ENCODE measurements around the gene GOLPH3L.

The GOLPH3L gene

DNA sequence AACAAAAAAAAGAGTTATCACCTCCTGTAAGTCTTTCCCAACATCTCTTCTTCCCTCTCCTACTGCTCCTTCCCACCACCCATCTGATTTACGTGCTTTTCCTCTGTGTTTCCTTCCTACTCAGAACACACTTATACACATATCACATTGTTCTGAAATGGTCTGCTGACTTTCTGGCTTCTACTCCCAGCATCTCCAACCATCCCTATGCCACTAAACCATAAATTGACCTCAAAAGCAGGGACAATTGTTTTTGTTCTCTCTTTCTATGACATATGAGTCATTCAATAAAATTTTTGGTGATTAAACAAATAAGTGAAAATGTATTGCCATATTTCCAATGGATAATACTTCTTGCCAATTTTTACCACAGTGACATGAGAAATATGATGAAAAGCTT, 8.2 kb downstream of the GOLPH3L start:
- DNase-seq (ENCODE audit: low read depth), result no peak
- no peak for TF ChIP-seq CTCF (IDR thresholded peaks at IDR 0.05; ENCODE audit: control insufficient read depth, extremely low read depth, insufficient read depth)

GRCh38 chr1:150686275-150686674, 10.7 kb downstream of the GOLPH3L start:
- no peak for DNase-seq (ENCODE audit: low read depth)
- TF ChIP-seq CTCF (IDR thresholded peaks at IDR 0.05; ENCODE audit: control insufficient read depth, extremely low read depth, insufficient read depth), result no peak
- H3K4me3 ChIP-seq (ENCODE audit: low read depth, low read length), result no peak overlapping the region

More for the DNA sequence above, 8.2 kb downstream of the GOLPH3L start:
- H3K4me3 ChIP-seq (ENCODE audit: low read depth, low read length), result no peak overlapping the region

- no peak for DNase-seq (ENCODE audit: low read depth)
- TF ChIP-seq CTCF (IDR thresholded peaks at IDR 0.05; ENCODE audit: control insufficient read depth, extremely low read depth, insufficient read depth), result no peak
- H3K4me3 ChIP-seq (ENCODE audit: low read depth, low read length), result no peak overlapping the region
Observed at GRCh38 chr1:150683914-150684313, 13.0 kb downstream of the GOLPH3L start.

DNA sequence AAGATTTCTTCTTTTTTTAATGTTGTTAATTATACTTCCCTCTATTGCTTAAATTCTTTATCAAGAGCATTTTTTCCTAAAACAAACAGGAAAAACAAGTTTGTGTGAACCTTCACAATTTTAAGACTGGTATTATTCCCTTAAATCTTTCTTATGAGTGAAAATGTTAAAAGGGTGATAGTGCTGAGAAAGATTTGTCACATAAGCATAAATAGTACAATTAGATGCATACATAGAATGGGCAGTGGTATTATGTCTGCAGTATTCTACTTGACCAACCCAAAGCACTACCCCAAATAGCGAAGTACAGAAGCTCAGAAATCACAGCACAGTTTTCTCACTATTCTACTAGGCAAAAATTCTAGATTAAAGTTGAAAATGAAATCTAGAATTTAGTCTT, 18.0 kb downstream of the GOLPH3L start:
- no peak for TF ChIP-seq CTCF (IDR thresholded peaks at IDR 0.05; ENCODE audit: control insufficient read depth, extremely low read depth, insufficient read depth)
- no peak overlapping the region for H3K4me3 ChIP-seq (ENCODE audit: low read depth, low read length)
- no peak for DNase-seq (ENCODE audit: low read depth)

- DNase-seq (ENCODE audit: low read depth), result no peak
- no peak for TF ChIP-seq CTCF (IDR thresholded peaks at IDR 0.05; ENCODE audit: control insufficient read depth, extremely low read depth, insufficient read depth)
- H3K4me3 ChIP-seq (ENCODE audit: low read depth, low read length), result no peak overlapping the region
Observed at GRCh38 chr1:150674881-150675280, 22.1 kb downstream of the GOLPH3L start.

- DNase-seq (ENCODE audit: low read depth), result no peak
- no peak for TF ChIP-seq CTCF (IDR thresholded peaks at IDR 0.05; ENCODE audit: control insufficient read depth, extremely low read depth, insufficient read depth)
- H3K4me3 ChIP-seq (ENCODE audit: low read depth, low read length), result no peak overlapping the region
Observed at GRCh38 chr1:150663321-150663720, 33.6 kb downstream of the GOLPH3L start.

DNA sequence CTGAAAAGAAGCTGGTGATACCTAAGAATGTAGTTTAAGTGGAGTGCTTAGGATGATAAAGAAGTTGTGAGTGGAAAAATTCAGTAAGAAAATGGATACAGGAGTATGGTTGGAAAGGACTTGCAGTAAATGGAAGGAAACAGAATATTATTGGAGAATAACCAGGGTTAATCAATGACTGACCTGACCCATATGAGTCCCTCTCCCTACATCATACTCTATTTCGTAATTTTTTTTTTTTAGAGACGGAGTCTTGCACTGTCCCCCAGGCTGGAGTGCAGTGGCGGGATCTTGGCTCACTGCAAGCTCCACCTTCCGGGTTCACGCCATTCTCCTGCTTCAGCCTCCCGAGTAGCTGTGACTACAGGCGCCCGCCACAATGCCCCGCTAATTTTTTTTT, 34.1 kb downstream of the GOLPH3L start:
- H3K4me3 ChIP-seq (ENCODE audit: low read depth, low read length), result no peak overlapping the region
- no peak for DNase-seq (ENCODE audit: low read depth)
- no peak for TF ChIP-seq CTCF (IDR thresholded peaks at IDR 0.05; ENCODE audit: control insufficient read depth, extremely low read depth, insufficient read depth)
